Ovary (tissue), 9 donors: Measurements from ENCODE around the gene SPIB. TPM values are rescaled to one million over a fixed set of nuclear protein-coding genes. Genes with fewer than 3 reads are reported as not detected.

ENCODE experiments used
- DNase-seq, 5 donors: peaks; one replicate each; pipeline ENCODE4 v3.0.0-alpha.2; 2019 to 2020
- H3K27ac ChIP-seq, 2 donors: fragments of 200-600 bp; one replicate each; pipeline versions ENCODE4 v1.5.1 to v1.8.0; 2019 to 2022
- H3K27me3 ChIP-seq: fragments of 200-600 bp; one replicate; pipeline ENCODE4 v1.8.0; 2022
- H3K36me3 ChIP-seq: fragments of 200-600 bp; sonication (generic); one replicate; pipeline ENCODE4 v1.5.1; 2019
- H3K4me1 ChIP-seq: one replicate; pipeline ENCODE4 v1.8.1; 2013; ENCODE audit warnings: mild to moderate bottlenecking, moderate library complexity; ENCODE audit not compliant: insufficient read depth
- H3K4me3 ChIP-seq: fragments of 200-600 bp; sonication (generic); one replicate; pipeline ENCODE4 v1.5.1; 2017
- H3K9me3 ChIP-seq, 2 donors: fragments of 200-600 bp in 1 of 2; sonication (generic) in 1 of 2; one replicate each; pipeline versions ENCODE4 v1.5.1 to v1.8.1; 2013 to 2019; ENCODE audit warnings: mild to moderate bottlenecking in 1 of 2, moderate library complexity in 1 of 2
- CTCF ChIP-seq, 3 donors: fragments of 450-650 bp in 2 of 3; fragments of 200-600 bp in 1 of 3; IDR thresholded peaks; one replicate each; pipeline versions ENCODE4 v1.5.1 to v1.8.0; 2016 to 2022; ENCODE audit warnings: antibody characterized with exemption in 3 of 3, mild to moderate bottlenecking in 1 of 3
- EP300 ChIP-seq: sonication (generic); formaldehyde crosslinking; IDR thresholded peaks from one replicate; pipeline ENCODE4 v1.6.1; 2017; ENCODE audit warnings: antibody characterized with exemption
- POLR2A ChIP-seq: fragments of 450-650 bp; IDR thresholded peaks from one replicate; pipeline ENCODE4 v1.6.1; 2017; ENCODE audit warnings: antibody characterized with exemption, mild to moderate bottlenecking, moderate library complexity
- WGBS, 3 donors: extraction: QIAGEN DNeasy Blood & Tissue Kit in 1 of 3; methylation state at CpG; one replicate each; pipeline versions ENCODE4 v1.1.5 to v1.1.7; 2013 to 2017; 5-methylcytosine and 5-hydroxymethylcytosine counted together
- intact Hi-C, 4 donors: fragments of 100-400 bp; cut with DNase I; formaldehyde crosslinking; loops; one replicate each; pipeline versions ENCODE4 v1.11.0 to v1.15.1; 2022 to 2023
- polyA plus RNA-seq, 2 donors: library from polyadenylated mRNA; stranded (reverse); fragments of 200-250 nt in 1 of 2; fragments of 350-450 nt in 1 of 2; fragmentation: Illumina TruSeq in 1 of 2; extraction: RNeasy Lipid Tissue Mini Kit (QIAGEN cat#74804) in 1 of 2; gene quantifications; one replicate each; pipeline ENCODE4 v1.2.3, GENCODE V29; 2013 to 2014
- total RNA-seq, 7 donors: library from RNA; depleted of rRNA in 2 of 7; stranded (reverse); fragments of >200 nt in 2 of 7; fragmentation: NEBNext Ultra II Directional in 3 of 7; extraction: Animal tissue kit (Norgen Biotek cat#: 25700) in 3 of 7; gene quantifications; one replicate each; pipeline versions ENCODE4 v1.1.0 to v1.2.4, GENCODE V29; 2016 to 2023
- donor health status: DM: no; HTN: no; CAD: no; lungs with moderate emphysema.
- donor health status: DM: no; HTN: no; CAD: no.
- donor health status: Bipolar disorder and iron deficiency.
- donor health status: DM: yes; HTN: yes; CAD: no.
- donor health status: DM: no; HTN: no; CAD: no.
- donor health status: DM: yes; HTN: yes; CAD: no.

SPIB gene
- total and polyA plus RNA-seq, 9 donors = 0.12 to 0.46 (median 0.25) TPM; not detected in 5

- Histone ChIP-seq H3K9me3 (no peaks in the 10 kb centered on the region), H3K4me1 (no peaks in the 10 kb centered on the region), H3K27me3 (no peaks in the 10 kb centered on the region), H3K27ac (no peak overlapping the region), H3K36me3 (no peaks in the 10 kb centered on the region), H3K4me3 (no peak overlapping the region)
- intact Hi-C loops = no loop called here
- no peak for TF ChIP-seq POLR2A
- TF ChIP-seq CTCF (IDR thresholded peaks at IDR 0.05) = no peak
- TF ChIP-seq EP300 = no peak
- WGBS, 3 donors = 95 to 97% (median 96%) methylated on average over 10 of the region's 10 CpGs
- DNase-seq = no peak
Observed at GRCh38 chr19:50399368-50399745, 19.4 kb upstream of the SPIB start.

- Histone ChIP-seq H3K27me3 (no peaks in the 10 kb centered on the region), H3K36me3 (no peaks in the 10 kb centered on the region), H3K4me3 (no peak overlapping the region), H3K27ac (no peak overlapping the region), H3K9me3 (no peaks in the 10 kb centered on the region), H3K4me1 (no peaks in the 10 kb centered on the region)
- intact Hi-C loops = no loop called here
- 90 to 92% (median 92%) methylated on average over 41 to 48 of the region's 48 CpGs for WGBS, 3 donors
- no peak for DNase-seq
- TF ChIP-seq POLR2A = no peak
- no peak for TF ChIP-seq CTCF (IDR thresholded peaks at IDR 0.05)
- no peak for TF ChIP-seq EP300
Observed at GRCh38 chr19:50401605-50402450, 16.9 kb upstream of the SPIB start.

GRCh38 chr19:50402544-50403301, 16.0 kb upstream of the SPIB start:
- Histone ChIP-seq H3K27me3 (no peaks in the 10 kb centered on the region), H3K4me1 (no peaks in the 10 kb centered on the region), H3K9me3 (no peaks in the 10 kb centered on the region), H3K4me3 (no peak overlapping the region), H3K27ac (no peak overlapping the region), H3K36me3 (no peaks in the 10 kb centered on the region)
- peak in 1 of 5 donors; percentile 7 for DNase-seq
- intact Hi-C loops = no loop called here
- TF ChIP-seq CTCF (IDR thresholded peaks at IDR 0.05) = no peak
- TF ChIP-seq POLR2A = no peak
- TF ChIP-seq EP300 = no peak
- WGBS, 3 donors = 94 to 97% (median 97%) methylated on average over 41 of the region's 41 CpGs

GRCh38 chr19:50406156-50406820, 12.4 kb upstream of the SPIB start:
- no peaks in the 10 kb centered on the region for H3K9me3 ChIP-seq
- DNase-seq = no peak
- intact Hi-C loops = no loop called here
- H3K4me3 ChIP-seq = no peak overlapping the region
- TF ChIP-seq CTCF (IDR thresholded peaks at IDR 0.05) (no peak), EP300 (no peak), POLR2A (no peak)
- no peaks in the 10 kb centered on the region for H3K36me3 ChIP-seq
- no peak overlapping the region for H3K27ac ChIP-seq
- 81 to 87% (median 87%) methylated on average over 22 of the region's 22 CpGs for WGBS, 3 donors
- no peaks in the 10 kb centered on the region for H3K4me1 ChIP-seq
- no peaks in the 10 kb centered on the region for H3K27me3 ChIP-seq
